H9 (cell line): ENCODE results near the gene ZSWIM6. TPM values are rescaled to one million over a fixed set of nuclear protein-coding genes. Genes with fewer than 3 reads are reported as not detected.

ENCODE experiments used
- DNase-seq: peaks from one replicate; pipeline ENCODE4 v3.0.0-alpha.2; 2017
- H2AFZ ChIP-seq: one replicate; pipeline ENCODE4 v1.6.1; 2013; ENCODE audit warnings: mild to moderate bottlenecking, low read length, control low read depth, moderate library complexity
- H2AK5ac ChIP-seq: 2 replicates; pipeline ENCODE4 v1.6.1; 2013; ENCODE audit warnings: low read length, control low read depth, mixed read lengths; ENCODE audit not compliant: insufficient read length
- H2BK120ac ChIP-seq: one replicate; pipeline ENCODE4 v1.6.1; 2013; ENCODE audit warnings: low read depth, mild to moderate bottlenecking, low read length, control low read depth, inconsistent platforms; ENCODE audit not compliant: poor library complexity, severe bottlenecking
- H2BK12ac ChIP-seq: 2 replicates; pipeline ENCODE4 v1.6.1; 2013; ENCODE audit warnings: low read length, control low read depth, mixed read lengths, low read depth; ENCODE audit not compliant: insufficient read length
- H2BK15ac ChIP-seq: 2 replicates; pipeline ENCODE4 v1.6.1; 2013; ENCODE audit warnings: low read depth, low read length, control low read depth
- H2BK20ac ChIP-seq: one replicate; pipeline ENCODE4 v1.6.1; 2013; ENCODE audit warnings: low read depth, mild to moderate bottlenecking, low read length, control low read depth, inconsistent platforms; ENCODE audit not compliant: poor library complexity, severe bottlenecking
- H2BK5ac ChIP-seq: 2 replicates; pipeline ENCODE4 v1.6.1; 2013; ENCODE audit warnings: low read length, control low read depth, mixed read lengths; ENCODE audit not compliant: insufficient read length
- H3K14ac ChIP-seq: 2 replicates; pipeline ENCODE4 v1.6.1; 2013; ENCODE audit warnings: low read length, control low read depth; ENCODE audit not compliant: insufficient read depth
- H3K18ac ChIP-seq: 2 replicates; pipeline ENCODE4 v1.6.1; 2013; ENCODE audit warnings: low read depth, mild to moderate bottlenecking, mixed read lengths, low read length, control low read depth; ENCODE audit not compliant: insufficient read length
- H3K23ac ChIP-seq: 2 replicates; pipeline ENCODE4 v1.6.1; 2013; ENCODE audit warnings: low read length, control low read depth, mixed read lengths, low read depth; ENCODE audit not compliant: insufficient read length
- H3K23me2 ChIP-seq: 2 replicates; pipeline ENCODE4 v1.6.1; 2013; ENCODE audit warnings: low read depth, mild to moderate bottlenecking, mixed read lengths, low read length, control low read depth; ENCODE audit not compliant: insufficient read length, poor library complexity, severe bottlenecking
- H3K27ac ChIP-seq: 2 replicates; pipeline ENCODE4 v1.5.1; 2013; ENCODE audit warnings: low read length, control low read depth, mixed read lengths, low read depth; ENCODE audit not compliant: insufficient read length
- H3K27me3 ChIP-seq: 2 replicates; pipeline ENCODE4 v1.6.1; 2013; ENCODE audit warnings: low read length, control low read depth, inconsistent platforms; ENCODE audit not compliant: insufficient read depth
- H3K4ac ChIP-seq: 2 replicates; pipeline ENCODE4 v1.6.1; 2013; ENCODE audit warnings: low read depth, mild to moderate bottlenecking, control low read depth, inconsistent platforms, low read length, moderate library complexity
- H3K4me1 ChIP-seq: 2 replicates; pipeline ENCODE4 v1.6.1; 2013; ENCODE audit warnings: low read length, control low read depth, inconsistent platforms; ENCODE audit not compliant: insufficient read depth
- H3K4me2 ChIP-seq: 2 replicates; pipeline ENCODE4 v1.6.1; 2013; ENCODE audit warnings: low read length, control low read depth, mixed read lengths; ENCODE audit not compliant: insufficient read length, insufficient read depth
- H3K56ac ChIP-seq: 2 replicates; pipeline ENCODE4 v1.6.1; 2013; ENCODE audit warnings: low read depth, mild to moderate bottlenecking, mixed read lengths, low read length, control low read depth; ENCODE audit not compliant: insufficient read length
- H3K79me1 ChIP-seq: 2 replicates; pipeline ENCODE4 v1.6.1; 2013; ENCODE audit warnings: low read depth, mild to moderate bottlenecking, moderate library complexity, low read length, control low read depth, inconsistent platforms; ENCODE audit not compliant: insufficient read depth, poor library complexity, severe bottlenecking
- H3K79me2 ChIP-seq: 2 replicates; pipeline ENCODE4 v1.6.1; 2013; ENCODE audit warnings: low read length, control low read depth, inconsistent platforms; ENCODE audit not compliant: insufficient read depth
- H3K9ac ChIP-seq: 2 replicates; pipeline ENCODE4 v1.6.1; 2013; ENCODE audit warnings: low read length, control low read depth, mixed read lengths; ENCODE audit not compliant: insufficient read length; ENCODE audit errors: extremely low read depth
- H3K9me3 ChIP-seq: one replicate; pipeline ENCODE4 v1.6.1; 2013; ENCODE audit warnings: low read depth, low read length, inconsistent platforms; ENCODE audit not compliant: control insufficient read depth
- H3T11ph ChIP-seq: one replicate; pipeline ENCODE4 v1.6.1; 2013; ENCODE audit warnings: mild to moderate bottlenecking, low read length, control low read depth, inconsistent platforms
- H4K20me1 ChIP-seq: one replicate; pipeline ENCODE4 v1.6.1; 2013; ENCODE audit not compliant: control insufficient read depth, insufficient read length, insufficient read depth
- H4K5ac ChIP-seq: 2 replicates; pipeline ENCODE4 v1.6.1; 2013; ENCODE audit warnings: low read depth, mild to moderate bottlenecking, mixed read lengths, low read length, control low read depth; ENCODE audit not compliant: insufficient read length
- H4K8ac ChIP-seq: replicated peaks from 2 replicates; pipeline ENCODE4 v1.6.1; 2013; ENCODE audit warnings: low read length, control low read depth, mixed read lengths, low read depth; ENCODE audit not compliant: insufficient read length
- H4K91ac ChIP-seq: 2 replicates; pipeline ENCODE4 v1.6.1; 2013; ENCODE audit warnings: low read depth, mild to moderate bottlenecking, moderate library complexity, mixed read lengths, low read length, control low read depth; ENCODE audit not compliant: insufficient read length
- H3K27ac Mint-ChIP-seq, 3 experiments: 2 replicates in 2 of 3; 3 replicates in 1 of 3; pipeline ENCODE4 v1.8.0; 2020 to 2021; ENCODE audit warnings: mixed read lengths in 3 of 3, mild to moderate bottlenecking in 1 of 3, moderate library complexity in 1 of 3
- H3K27me3 Mint-ChIP-seq: 2 replicates; pipeline ENCODE4 v1.8.0; 2021; ENCODE audit warnings: low read depth, mild to moderate bottlenecking, moderate library complexity, mixed read lengths
- H3K36me3 Mint-ChIP-seq, 3 experiments: 2 replicates in 2 of 3; 3 replicates in 1 of 3; pipeline ENCODE4 v1.8.0; 2020 to 2021; ENCODE audit warnings: low read depth in 3 of 3, mixed read lengths in 3 of 3; ENCODE audit not compliant: insufficient read depth in 1 of 3
- H3K4me1 Mint-ChIP-seq, 2 experiments: 2 replicates each; pipeline ENCODE4 v1.8.0; 2020; ENCODE audit warnings: mixed read lengths in 2 of 2
- H3K4me3 Mint-ChIP-seq, 2 experiments: 2 replicates in 1 of 2; 3 replicates in 1 of 2; pipeline ENCODE4 v1.8.0; 2020 to 2021; ENCODE audit warnings: mild to moderate bottlenecking in 2 of 2, mixed read lengths in 2 of 2, moderate library complexity in 1 of 2
- H3K9me3 Mint-ChIP-seq, 2 experiments: 2 replicates in 1 of 2; 3 replicates in 1 of 2; pipeline ENCODE4 v1.8.0; 2020; ENCODE audit warnings: mild to moderate bottlenecking in 2 of 2, mixed read lengths in 2 of 2, moderate library complexity in 1 of 2
- WGBS: extraction: QIAGEN DNeasy Blood & Tissue Kit; methylation state at CpG from one replicate; pipeline ENCODE4 v1.1.7; 2013; ENCODE audit warnings: missing lambda C conversion rate, low lambda C conversion rate, mixed read lengths; ENCODE audit not compliant: insufficient read length; ENCODE audit errors: extremely low coverage; 5-methylcytosine and 5-hydroxymethylcytosine counted together
- long read RNA-seq: library from polyadenylated mRNA; unstranded; transcript quantifications from one replicate; pipeline ENCODE4 v2.0.0, GENCODE V29; 2020
- total RNA-seq: library from RNA; stranded (reverse); gene quantifications from 2 replicates; pipeline ENCODE4 v1.2.1, GENCODE V29; 2021
- TF ChIP-seq, protein P1 (sequence below): fragments of 200-600 bp; sonication (generic); conservative IDR thresholded peaks from 3 replicates; pipeline ENCODE4 v1.8.0; 2021; ENCODE audit warnings: antibody characterized with exemption, mild to moderate bottlenecking

Gene ZSWIM6
- 11.0 and 11.5 TPM in 2 replicates for total RNA-seq
- long read RNA-seq, partial matches to known transcripts = 3 of 4 reads
- long read RNA-seq, other reads (novel, unspliced or antisense) = 1 of 4 reads

- Histone ChIP-seq H4K20me1 (no peaks in the 10 kb centered on the region), H3T11ph (no peak within 1 kb of the TSS), H3K79me1 (no peaks in the 10 kb centered on the region), H2AFZ (no peak within 1 kb of the TSS), H2BK12ac (no peak within 1 kb of the TSS), H3K9ac (peak within 1 kb of the TSS; percentile 27), H4K91ac (no peak within 1 kb of the TSS), H3K14ac (peak within 1 kb of the TSS; percentile 86), H3K4me2 (peak within 1 kb of the TSS; percentile 67), H3K23me2 (peaks cover 18% of the 10 kb centered on the region), H4K8ac (no peak within 1 kb of the TSS), H3K27me3 (peaks cover 37% of the 10 kb centered on the region), H2BK15ac (no peak within 1 kb of the TSS), H3K9me3 (no peaks in the 10 kb centered on the region), H3K4me1 (peaks cover 5% of the 10 kb centered on the region; the same call in 1 of the 2 replicates), H3K79me2 (no peaks in the 10 kb centered on the region; the same call in 1 of the 2 replicates), H2BK5ac (no peak within 1 kb of the TSS), H2BK120ac (no peak within 1 kb of the TSS), H2BK20ac (no peak within 1 kb of the TSS), H3K56ac (no peak within 1 kb of the TSS), H3K18ac (peak within 1 kb of the TSS; percentile 29), H3K27ac (no peak within 1 kb of the TSS), H3K4ac (no peak within 1 kb of the TSS), H4K5ac (no peak within 1 kb of the TSS), H3K23ac (no peak within 1 kb of the TSS), H2AK5ac (no peak within 1 kb of the TSS)
- peak within 1 kb of the TSS; percentile 77 to 88 for H3K4me3 Mint-ChIP-seq
- no CpG with 5 or more reads among the region's 91 CpGs for WGBS
- peak within 1 kb of the TSS in 1 of 3 experiments; percentile 92; a peak in 1 of 7 replicates for H3K27ac Mint-ChIP-seq
- no peaks in the 10 kb centered on the region; a peak in 1 of 5 replicates for H3K9me3 Mint-ChIP-seq
- peaks cover 44 to 46% of the 10 kb centered on the region in 2 experiments for H3K4me1 Mint-ChIP-seq
- H3K27me3 Mint-ChIP-seq = peaks cover 72% of the 10 kb centered on the region
- peak; percentile 98 for DNase-seq
- TF ChIP-seq, protein P1, sequence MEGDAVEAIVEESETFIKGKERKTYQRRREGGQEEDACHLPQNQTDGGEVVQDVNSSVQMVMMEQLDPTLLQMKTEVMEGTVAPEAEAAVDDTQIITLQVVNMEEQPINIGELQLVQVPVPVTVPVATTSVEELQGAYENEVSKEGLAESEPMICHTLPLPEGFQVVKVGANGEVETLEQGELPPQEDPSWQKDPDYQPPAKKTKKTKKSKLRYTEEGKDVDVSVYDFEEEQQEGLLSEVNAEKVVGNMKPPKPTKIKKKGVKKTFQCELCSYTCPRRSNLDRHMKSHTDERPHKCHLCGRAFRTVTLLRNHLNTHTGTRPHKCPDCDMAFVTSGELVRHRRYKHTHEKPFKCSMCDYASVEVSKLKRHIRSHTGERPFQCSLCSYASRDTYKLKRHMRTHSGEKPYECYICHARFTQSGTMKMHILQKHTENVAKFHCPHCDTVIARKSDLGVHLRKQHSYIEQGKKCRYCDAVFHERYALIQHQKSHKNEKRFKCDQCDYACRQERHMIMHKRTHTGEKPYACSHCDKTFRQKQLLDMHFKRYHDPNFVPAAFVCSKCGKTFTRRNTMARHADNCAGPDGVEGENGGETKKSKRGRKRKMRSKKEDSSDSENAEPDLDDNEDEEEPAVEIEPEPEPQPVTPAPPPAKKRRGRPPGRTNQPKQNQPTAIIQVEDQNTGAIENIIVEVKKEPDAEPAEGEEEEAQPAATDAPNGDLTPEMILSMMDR = no peak
- H3K36me3 Mint-ChIP-seq = peaks cover 2 to 8% (median 3%) of the 10 kb centered on the region in 3 experiments; a peak in 6 of 7 replicates
Observed at GRCh38 chr5:61331407-61332357, at the start of gene ZSWIM6. ZSWIM6 (plus strand) TSS chr5:61332258; CDS start chr5:61332273, 15 bp downstream.
